NCI-H2227 (cell line): ENCODE data around the gene DCTN2.
"Not testable (repeated sequence)": the region's sequence is repeated elsewhere in the genome, so short reads cannot be mapped to it uniquely, and the experiment has no call there.

Experiments
- DNase-seq: peaks from one replicate; lab custom pipeline; 2025; ENCODE audit not compliant: unreplicated experiment; lab: John Stamatoyannopoulos, UW

The DCTN2 gene

GRCh38 chr12:57517187-57517586 lies 29.8 kb downstream of the DCTN2 start:
- no peak for DNase-seq

DNA sequence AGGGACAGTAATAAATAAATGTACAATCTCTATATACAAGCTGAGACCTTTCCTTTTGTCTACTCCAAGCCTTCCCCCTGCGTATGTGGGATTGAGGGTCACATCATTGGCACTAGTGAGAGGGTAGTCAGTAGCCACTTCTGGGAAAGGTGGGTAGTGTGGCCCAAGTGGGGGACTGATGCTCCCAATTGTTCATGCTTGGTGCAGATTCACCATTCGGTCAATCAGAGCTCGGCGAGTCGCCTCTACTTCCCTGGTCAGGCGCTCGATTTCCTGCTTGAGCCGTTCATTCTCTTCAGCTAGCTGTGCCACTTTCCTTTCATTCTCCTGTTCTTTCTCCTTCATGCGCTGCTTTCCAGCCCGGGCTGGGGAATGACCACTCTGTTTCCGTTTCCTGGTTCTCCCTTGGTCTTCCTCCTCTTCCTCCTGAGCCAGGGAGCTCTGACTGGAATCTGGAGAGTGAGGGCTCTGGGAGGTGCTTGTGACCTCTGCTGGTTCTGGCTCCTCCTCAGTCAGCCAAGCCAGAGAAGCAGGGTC lies 30.3 kb downstream of the DCTN2 start:
- no peak for DNase-seq

- DNase-seq: no peak
These were observed 31.0 kb downstream of the DCTN2 start for GRCh38 chr12:57515934-57516541.

DNA sequence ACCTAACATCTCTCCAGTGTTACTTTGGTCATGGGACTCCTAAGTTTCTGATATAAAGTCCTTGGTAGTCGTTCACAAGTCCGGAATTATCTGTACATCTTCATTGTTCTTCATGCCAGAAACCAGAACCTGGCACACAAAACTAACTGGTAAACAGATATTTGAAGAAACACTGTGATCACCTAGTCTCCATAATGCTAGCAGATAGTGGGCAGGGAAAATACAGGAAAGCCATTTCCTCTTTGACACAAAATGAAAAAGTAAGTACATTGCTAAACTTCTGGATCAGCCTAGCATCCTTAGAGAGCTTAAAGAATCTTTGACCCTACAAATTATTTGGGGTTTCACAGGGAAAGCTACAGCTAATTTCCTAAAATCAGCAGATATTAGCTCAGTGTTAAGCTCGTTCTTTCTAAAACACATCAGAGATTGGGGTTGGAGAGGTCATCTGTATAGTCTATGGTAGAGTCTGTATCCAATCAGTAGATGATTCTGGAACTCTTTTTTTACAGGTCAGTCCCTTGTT lies 31.5 kb downstream of the DCTN2 start:
- DNase-seq: no peak

DNA sequence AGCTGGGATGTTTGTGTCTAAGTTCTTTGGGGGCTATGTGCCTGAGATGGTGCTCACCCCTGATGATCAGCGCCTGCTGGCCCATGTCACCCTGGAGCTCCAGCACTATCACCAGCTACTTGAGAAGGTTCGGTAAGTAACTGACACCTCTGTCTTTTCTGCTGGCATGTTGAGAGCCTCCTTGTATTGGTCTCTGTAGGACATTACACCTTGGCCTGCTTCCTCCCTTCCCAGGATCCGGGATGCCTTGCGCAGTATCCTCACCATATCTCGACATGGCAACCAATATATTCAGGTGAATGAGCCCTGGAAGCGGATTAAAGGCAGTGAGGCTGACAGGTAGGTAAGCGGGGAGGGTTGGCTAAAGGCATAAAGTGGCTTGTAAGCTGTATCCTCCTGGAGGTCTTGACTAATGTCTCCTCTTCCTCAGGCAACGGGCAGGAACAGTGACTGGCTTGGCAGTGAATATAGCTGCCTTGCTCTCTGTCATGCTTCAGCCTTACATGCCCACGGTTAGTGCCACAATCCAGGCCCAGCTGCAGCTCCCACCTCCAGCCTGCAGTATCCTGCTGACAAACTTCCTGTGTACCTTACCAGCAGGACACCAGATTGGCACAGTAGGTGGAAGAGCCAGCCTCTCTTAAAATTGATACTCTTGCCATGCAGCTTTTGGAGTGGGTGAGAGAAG lies 32.1 kb downstream of the DCTN2 start:
- no peak for DNase-seq

- DNase-seq: not testable (repeated sequence)
These were observed 32.7 kb downstream of the DCTN2 start for GRCh38 chr12:57514246-57514645.

DNA sequence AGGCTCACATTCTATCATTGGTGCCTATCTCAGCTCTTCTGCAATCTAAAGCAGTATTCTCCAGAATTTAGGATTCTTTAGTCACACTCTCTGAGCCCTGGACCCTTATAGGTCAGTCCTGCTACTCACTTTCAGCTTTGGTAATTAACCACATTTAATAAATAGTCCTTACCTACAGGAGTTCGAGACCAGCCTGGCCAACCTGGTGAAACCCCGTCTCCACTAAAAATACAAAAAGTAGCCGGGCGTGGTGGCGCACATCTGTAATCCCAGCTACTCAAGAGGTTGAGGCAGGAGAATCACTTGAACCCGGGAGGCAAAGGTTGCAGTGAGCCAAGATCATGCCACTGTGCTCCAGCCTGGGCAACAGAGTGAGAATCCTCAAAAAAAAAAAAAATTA lies 33.3 kb downstream of the DCTN2 start:
- DNase-seq: not testable (repeated sequence)

- DNase-seq: no peak
These were observed 33.7 kb downstream of the DCTN2 start for GRCh38 chr12:57513266-57513665.

GRCh38 chr12:57512665-57513064 lies 34.3 kb downstream of the DCTN2 start:
- no peak for DNase-seq

DNA sequence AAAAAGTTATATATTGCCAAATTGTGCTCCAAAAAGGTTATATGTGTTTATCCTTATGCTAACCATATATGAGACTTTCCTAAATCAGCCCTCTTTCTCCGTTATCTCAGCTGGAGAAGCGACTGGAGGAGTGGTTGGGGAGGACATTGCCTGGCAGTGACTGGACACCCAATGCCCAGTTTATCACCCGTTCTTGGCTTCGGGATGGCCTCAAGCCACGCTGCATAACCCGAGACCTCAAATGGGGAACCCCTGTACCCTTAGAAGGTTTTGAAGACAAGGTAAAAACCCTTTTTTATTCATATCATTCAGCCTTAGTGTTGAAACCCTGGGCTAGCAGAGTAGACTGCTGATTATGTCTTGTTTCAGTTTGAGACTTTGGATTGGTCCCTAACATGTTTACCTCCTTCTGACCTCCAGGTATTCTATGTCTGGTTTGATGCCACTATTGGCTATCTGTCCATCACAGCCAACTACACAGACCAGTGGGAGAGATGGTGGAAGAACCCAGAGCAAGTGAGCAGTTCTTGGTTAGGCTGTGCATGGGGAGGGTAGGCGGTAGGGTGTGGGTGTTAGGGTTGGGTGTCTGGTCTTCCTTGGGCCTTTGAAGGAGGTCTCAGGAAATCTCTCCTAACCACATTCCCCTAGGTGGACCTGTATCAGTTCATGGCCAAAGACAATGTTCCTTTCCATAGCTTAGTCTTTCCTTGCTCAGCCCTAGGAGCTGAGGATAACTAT lies 35.2 kb downstream of the DCTN2 start:
- DNase-seq: no peak

- no peak for DNase-seq
These were observed 35.8 kb downstream of the DCTN2 start for GRCh38 chr12:57511161-57511560.

DNA sequence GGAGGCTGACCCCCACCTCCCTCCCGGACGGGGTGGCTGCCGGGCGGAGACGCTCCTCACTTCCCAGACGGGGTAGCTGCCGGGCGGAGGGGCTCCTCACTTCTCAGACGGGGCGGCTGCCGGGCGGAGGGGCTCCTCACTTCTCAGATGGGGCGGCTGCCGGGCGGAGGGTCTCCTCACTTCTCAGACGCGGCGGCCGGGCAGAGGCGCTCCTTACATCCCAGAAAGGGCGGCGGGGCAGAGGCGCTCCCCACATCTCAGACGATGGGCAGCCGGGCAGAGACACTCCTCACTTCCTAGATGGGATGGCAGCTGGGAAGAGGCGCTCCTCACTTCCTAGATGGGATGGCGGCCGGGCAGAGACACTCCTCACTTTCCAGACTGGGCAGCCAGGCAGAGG lies 39.2 kb downstream of the DCTN2 start:
- not testable (repeated sequence) for DNase-seq

GRCh38 chr12:57506541-57506940 lies 40.5 kb downstream of the DCTN2 start:
- DNase-seq: not testable (repeated sequence)

DNA sequence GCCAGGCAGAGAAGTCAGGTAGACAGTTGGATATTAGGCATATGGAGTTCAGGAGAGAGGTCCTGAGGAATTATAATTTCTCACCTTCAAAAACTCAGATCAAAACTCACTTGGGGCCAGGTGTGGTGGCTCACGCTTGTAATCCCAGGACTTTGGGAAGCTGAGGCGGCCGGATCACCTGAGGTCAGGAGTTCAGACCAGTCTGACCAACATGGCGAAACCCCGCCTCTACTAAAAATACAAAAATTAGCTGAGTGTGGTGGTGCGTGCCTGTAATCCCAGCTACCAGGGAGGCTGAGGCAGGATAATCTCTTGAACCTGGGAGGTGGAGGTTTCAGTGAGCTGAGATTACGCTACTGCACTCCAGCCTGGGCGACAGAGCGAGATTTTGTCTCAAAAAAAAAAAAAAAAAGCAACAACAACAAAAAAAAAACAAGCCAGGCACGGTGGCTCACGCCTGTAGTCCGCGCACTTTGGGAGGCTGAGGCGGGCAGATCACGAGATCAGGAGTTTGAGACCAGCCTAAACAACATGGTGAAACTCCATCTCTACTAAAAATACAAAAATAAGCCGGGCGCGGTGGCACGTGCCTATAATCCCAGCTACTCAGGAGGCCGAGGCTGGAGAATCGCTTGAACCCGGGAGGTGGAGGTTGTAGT lies 44.6 kb downstream of the DCTN2 start:
- DNase-seq: not testable (repeated sequence)

GRCh38 chr12:57500213-57500612 lies 46.8 kb downstream of the DCTN2 start:
- no peak for DNase-seq

- no peak for DNase-seq
These were observed 48.4 kb downstream of the DCTN2 start for GRCh38 chr12:57498571-57498970.

- no peak for DNase-seq
These were observed 48.9 kb downstream of the DCTN2 start for GRCh38 chr12:57498132-57498502.

DNA sequence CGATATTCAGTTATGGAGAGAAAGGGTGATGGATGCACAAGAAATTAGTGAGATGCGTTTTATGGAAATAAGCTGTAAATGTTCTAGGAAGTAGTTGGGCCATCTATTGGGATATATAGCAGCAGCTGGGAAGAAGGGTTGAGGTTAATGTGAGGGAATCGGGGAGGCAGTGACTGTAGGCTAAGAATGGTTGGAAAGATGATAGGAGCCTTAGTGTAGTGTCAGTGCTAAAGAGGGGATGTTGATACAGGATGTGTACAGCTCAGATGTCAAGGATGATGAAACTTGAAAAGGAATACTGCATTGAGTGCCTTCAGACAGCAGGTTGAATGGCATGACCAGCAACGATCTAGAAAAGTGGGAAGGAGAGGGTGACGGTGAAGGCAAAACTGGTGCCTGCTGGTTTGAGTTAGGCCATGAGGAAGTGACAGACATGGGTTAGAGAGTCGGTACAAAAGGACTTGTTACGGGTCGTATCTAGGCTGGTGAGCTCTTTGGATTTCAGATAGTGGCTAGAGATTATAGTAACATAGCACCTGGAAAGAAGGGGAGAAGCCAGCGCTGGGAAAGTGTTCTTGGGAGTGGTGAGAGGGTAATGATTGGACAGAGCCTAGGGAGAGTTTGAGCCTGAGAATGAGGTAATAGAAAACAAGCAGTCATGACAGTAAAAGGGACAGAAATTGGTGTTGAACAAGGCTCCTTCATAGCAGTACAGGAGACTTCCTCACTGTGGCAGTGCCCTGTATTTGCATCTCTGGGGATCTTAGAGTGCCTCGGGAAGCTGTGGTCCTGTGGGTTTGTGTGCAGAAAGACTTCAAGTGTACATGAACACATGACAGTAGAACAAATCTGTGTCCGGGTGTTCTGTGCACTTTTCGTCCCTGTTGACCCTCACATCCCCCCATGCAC lies 49.5 kb downstream of the DCTN2 start:
- DNase-seq: no peak

GRCh38 chr12:57496822-57497221 lies 50.2 kb downstream of the DCTN2 start:
- no peak for DNase-seq

GRCh38 chr12:57495051-57495701 lies 51.8 kb downstream of the DCTN2 start:
- DNase-seq: not testable (repeated sequence)
